Prostate gland (tissue), 2 donors: ENCODE data around the gene MYO1B. TPM values are rescaled to one million over a fixed set of nuclear protein-coding genes. Genes with fewer than 3 reads are reported as not detected.

Experiments used
- DNase-seq: peaks from one replicate; pipeline ENCODE4 v3.0.0-alpha.2; 2019; ENCODE audit warnings: low spot score
- H3K27ac ChIP-seq, 2 donors: fragments of 200-600 bp; sonication (generic); 2 replicates each; pipeline ENCODE4 v1.5.1; 2017 to 2019
- H3K27me3 ChIP-seq: fragments of 200-600 bp; sonication (generic); replicated peaks from 2 replicates; pipeline ENCODE4 v1.5.1; 2019; ENCODE audit not compliant: insufficient read depth
- H3K36me3 ChIP-seq, 2 donors: fragments of 200-600 bp; sonication (generic); 1 replicate in 1 of 2; 2 replicates in 1 of 2; pipeline versions ENCODE4 v1.5.1 to v1.8.1; 2017 to 2019
- H3K4me1 ChIP-seq: fragments of 200-600 bp; sonication (generic); replicated peaks from 2 replicates; pipeline ENCODE4 v1.5.1; 2019
- H3K4me3 ChIP-seq, 2 donors: fragments of 200-600 bp; sonication (generic); 2 replicates each; pipeline ENCODE4 v1.5.1; 2017 to 2019
- H3K9me3 ChIP-seq: fragments of 200-600 bp; sonication (generic); 2 replicates; pipeline ENCODE4 v1.5.1; 2017
- CTCF ChIP-seq, 4 experiments: fragments of 200-600 bp in 2 of 4; fragments of 450-650 bp in 2 of 4; sonication (generic) in 2 of 4; IDR thresholded peaks; 1 replicate in 3 of 4; 2 replicates in 1 of 4; pipeline ENCODE4 v1.5.1; 2016 to 2019; ENCODE audit warnings: antibody characterized with exemption in 4 of 4, mild to moderate bottlenecking in 2 of 4, moderate library complexity in 2 of 4
- POLR2A ChIP-seq: fragments of 450-650 bp; IDR thresholded peaks from one replicate; pipeline ENCODE4 v1.6.1; 2016; ENCODE audit warnings: antibody characterized with exemption, mild to moderate bottlenecking
- POLR2AphosphoS5 ChIP-seq: sonication (generic); formaldehyde crosslinking; IDR thresholded peaks from one replicate; pipeline ENCODE4 v1.6.1; 2017; ENCODE audit warnings: antibody characterized with exemption
- WGBS: methylation state at CpG from one replicate; pipeline ENCODE4 v1.1.5; 2018; 5-methylcytosine and 5-hydroxymethylcytosine counted together
- intact Hi-C: fragments of 100-400 bp; cut with DNase I; formaldehyde crosslinking; loops from one replicate; pipeline ENCODE4 v1.14.2; 2022
- total RNA-seq, 2 donors: library from RNA; depleted of rRNA; stranded (reverse); fragments of >200 nt; gene quantifications; one replicate each; pipeline ENCODE4 v1.1.0, GENCODE V29; 2016

Gene MYO1B
- total RNA-seq, 2 donors from 2014 or later, result 22.4 to 38.3 TPM

- H3K9me3 ChIP-seq, result no peaks in the 10 kb centered on the region
- TF ChIP-seq POLR2A (no peak), CTCF (IDR thresholded peaks at IDR 0.05) (no peak), POLR2AphosphoS5 (no peak)
- 91% methylated on average over 4 of the region's 4 CpGs for WGBS
- no peaks in the 10 kb centered on the region for H3K27me3 ChIP-seq
- no peak overlapping the region for H3K4me3 ChIP-seq
- no peak overlapping the region for H3K27ac ChIP-seq
- intact Hi-C loops, result no loop called here
- no peak for DNase-seq
- H3K36me3 ChIP-seq, result no peaks in the 10 kb centered on the region
- no peaks in the 10 kb centered on the region for H3K4me1 ChIP-seq
These were observed 10.1 kb downstream of the MYO1B start for GRCh38 chr2:191255271-191255670.

GRCh38 chr2:191255756-191256312, 10.6 kb downstream of the MYO1B start:
- 90% methylated on average over 7 of the region's 7 CpGs for WGBS
- TF ChIP-seq POLR2AphosphoS5 (no peak), POLR2A (no peak), CTCF (IDR thresholded peaks at IDR 0.05) (no peak)
- H3K4me1 ChIP-seq, result no peaks in the 10 kb centered on the region
- no peaks in the 10 kb centered on the region for H3K9me3 ChIP-seq
- no peaks in the 10 kb centered on the region for H3K27me3 ChIP-seq
- no peaks in the 10 kb centered on the region for H3K36me3 ChIP-seq
- intact Hi-C loops, result no loop called here
- H3K27ac ChIP-seq, result no peak overlapping the region
- DNase-seq, result no peak
- no peak overlapping the region for H3K4me3 ChIP-seq

- DNase-seq, result no peak
- H3K4me3 ChIP-seq, result no peak overlapping the region
- no peaks in the 10 kb centered on the region for H3K4me1 ChIP-seq
- H3K9me3 ChIP-seq, result no peaks in the 10 kb centered on the region
- WGBS, result 80% methylated on average over 5 of the region's 5 CpGs
- no peak for TF ChIP-seq POLR2AphosphoS5
- no peak for TF ChIP-seq CTCF (IDR thresholded peaks at IDR 0.05)
- TF ChIP-seq POLR2A, result no peak
- H3K27me3 ChIP-seq, result no peaks in the 10 kb centered on the region
- H3K36me3 ChIP-seq, result no peaks in the 10 kb centered on the region
- no peak overlapping the region for H3K27ac ChIP-seq
- intact Hi-C loops, result no loop called here
These were observed 12.7 kb downstream of the MYO1B start for GRCh38 chr2:191257934-191258333.

GRCh38 chr2:191258996-191259395, 13.8 kb downstream of the MYO1B start:
- H3K9me3 ChIP-seq, result no peaks in the 10 kb centered on the region
- H3K4me3 ChIP-seq, result no peak overlapping the region
- no peaks in the 10 kb centered on the region for H3K27me3 ChIP-seq
- H3K4me1 ChIP-seq, result no peaks in the 10 kb centered on the region
- intact Hi-C loops, result no loop called here
- 44% methylated on average over 3 of the region's 3 CpGs for WGBS
- no peak for DNase-seq
- no peaks in the 10 kb centered on the region for H3K36me3 ChIP-seq
- H3K27ac ChIP-seq, result no peak overlapping the region
- no peak for TF ChIP-seq POLR2AphosphoS5
- no peak for TF ChIP-seq POLR2A
- no peak for TF ChIP-seq CTCF (IDR thresholded peaks at IDR 0.05)

GRCh38 chr2:191262436-191262835, 17.2 kb downstream of the MYO1B start:
- WGBS, result 97% methylated on average over 5 of the region's 5 CpGs
- Histone ChIP-seq H3K27me3 (no peaks in the 10 kb centered on the region), H3K4me3 (no peak overlapping the region), H3K4me1 (peaks cover 12% of the 10 kb centered on the region), H3K36me3 (no peaks in the 10 kb centered on the region), H3K9me3 (no peaks in the 10 kb centered on the region), H3K27ac (no peak overlapping the region)
- no peak for DNase-seq
- intact Hi-C loops, result no loop called here
- no peak for TF ChIP-seq POLR2AphosphoS5
- TF ChIP-seq CTCF (IDR thresholded peaks at IDR 0.05), result no peak
- no peak for TF ChIP-seq POLR2A
